ENCODE measurements around the gene SERGEF.
"Not testable (repeated sequence)": the region's sequence is repeated elsewhere in the genome, so short reads cannot be mapped to it uniquely, and the experiment has no call there.

Gene SERGEF

GRCh38 chr11:17877886-17878285 is 135.0 kb downstream of the SERGEF start:
- peak; percentile 64 for FAIRE-seq
- DNase-seq (ENCODE audit: extremely low spot score, insufficient read length, low read depth) = no peak

DNA sequence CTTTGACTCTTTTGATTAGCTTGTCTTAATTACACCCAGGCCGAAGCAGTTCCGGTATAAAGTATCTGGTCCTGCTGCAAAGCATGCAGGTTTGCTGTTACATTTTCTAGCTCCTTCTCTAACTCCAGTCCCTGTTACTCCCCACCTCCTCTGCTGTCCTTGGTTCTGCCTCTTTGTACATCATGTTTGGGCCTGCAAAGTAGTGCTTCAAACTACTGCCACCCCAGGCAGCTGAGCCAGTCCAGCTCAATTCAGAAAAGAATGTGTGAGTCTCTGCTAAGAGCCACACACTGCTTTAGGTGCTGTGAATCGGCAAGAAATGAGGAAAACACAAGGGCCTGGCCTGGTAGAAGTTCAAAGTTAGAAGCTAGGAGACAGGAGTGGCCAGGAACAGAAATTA is 136.0 kb downstream of the SERGEF start:
- FAIRE-seq = no peak

DNA sequence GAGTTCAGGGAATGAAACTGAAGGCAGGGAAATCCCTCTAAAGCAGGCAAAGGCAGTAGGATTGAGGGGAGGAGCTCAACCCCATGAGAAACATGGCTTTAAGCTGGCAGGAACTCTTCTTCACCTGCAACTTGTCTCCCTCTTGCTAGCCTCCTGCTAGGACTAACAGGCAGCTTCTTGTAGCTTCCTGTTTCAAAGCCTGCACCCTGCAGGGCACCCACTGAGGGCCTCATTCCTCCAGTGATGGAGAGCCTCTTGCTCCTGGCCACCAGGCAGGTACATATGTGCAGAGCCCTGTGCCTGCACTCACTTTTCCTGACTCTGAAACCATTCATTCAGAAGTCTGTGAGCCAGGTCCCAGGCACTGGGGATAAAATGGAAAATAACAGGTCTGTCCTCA is 137.0 kb downstream of the SERGEF start:
- no peak for DNase-seq (ENCODE audit: extremely low spot score, insufficient read length, low read depth)
- no peak for FAIRE-seq

More for the DNA sequence above, 136.0 kb downstream of the SERGEF start:
- DNase-seq (ENCODE audit: extremely low spot score, insufficient read length, low read depth) = no peak

DNA sequence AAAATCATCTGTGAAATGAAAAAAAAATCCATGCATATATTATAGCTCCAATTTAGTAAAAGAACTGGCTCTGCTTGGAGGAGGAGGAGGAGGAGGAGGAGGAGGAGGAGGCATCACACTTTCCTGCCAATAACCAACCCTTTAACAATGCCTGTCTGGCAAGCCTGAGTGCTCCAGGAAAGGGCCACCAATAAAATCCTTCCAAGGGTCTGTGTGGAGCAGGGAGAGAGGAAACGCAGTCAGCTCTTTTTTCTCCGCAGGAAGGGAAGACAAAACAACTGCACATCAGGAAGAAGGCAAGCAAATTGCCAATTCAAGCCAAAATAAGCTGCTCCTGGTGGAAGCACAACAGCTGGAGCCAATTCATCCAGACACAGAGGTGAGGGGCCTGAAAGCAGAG is 139.3 kb downstream of the SERGEF start:
- no peak for FAIRE-seq

DNA sequence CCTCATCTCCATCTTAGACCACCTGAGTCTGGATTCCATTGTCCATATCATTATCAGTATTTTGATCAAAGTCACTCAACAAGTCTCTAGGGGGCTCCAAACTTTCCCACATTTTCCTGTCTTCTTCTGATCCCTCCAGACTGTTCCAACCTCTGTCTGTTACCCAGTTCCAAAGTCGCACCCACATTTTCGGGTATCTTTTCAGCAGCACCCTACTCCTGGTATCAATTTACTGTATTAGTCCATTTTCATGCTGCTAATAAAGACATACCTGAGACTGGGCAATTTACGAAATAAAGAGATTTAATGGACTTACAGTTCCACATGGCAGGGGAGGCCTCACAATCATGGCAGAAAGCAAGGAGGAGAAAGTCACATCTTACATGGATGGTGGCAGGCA is 144.4 kb downstream of the SERGEF start:
- not testable (repeated sequence) for DNase-seq (ENCODE audit: extremely low spot score, insufficient read length, low read depth); FAIRE-seq

More for the DNA sequence above, 139.3 kb downstream of the SERGEF start:
- DNase-seq (ENCODE audit: extremely low spot score, insufficient read length, low read depth) = no peak

GRCh38 chr11:17867341-17867740 is 145.5 kb downstream of the SERGEF start:
- DNase-seq (ENCODE audit: extremely low spot score, insufficient read length, low read depth) (no peak), FAIRE-seq (no peak)

DNA sequence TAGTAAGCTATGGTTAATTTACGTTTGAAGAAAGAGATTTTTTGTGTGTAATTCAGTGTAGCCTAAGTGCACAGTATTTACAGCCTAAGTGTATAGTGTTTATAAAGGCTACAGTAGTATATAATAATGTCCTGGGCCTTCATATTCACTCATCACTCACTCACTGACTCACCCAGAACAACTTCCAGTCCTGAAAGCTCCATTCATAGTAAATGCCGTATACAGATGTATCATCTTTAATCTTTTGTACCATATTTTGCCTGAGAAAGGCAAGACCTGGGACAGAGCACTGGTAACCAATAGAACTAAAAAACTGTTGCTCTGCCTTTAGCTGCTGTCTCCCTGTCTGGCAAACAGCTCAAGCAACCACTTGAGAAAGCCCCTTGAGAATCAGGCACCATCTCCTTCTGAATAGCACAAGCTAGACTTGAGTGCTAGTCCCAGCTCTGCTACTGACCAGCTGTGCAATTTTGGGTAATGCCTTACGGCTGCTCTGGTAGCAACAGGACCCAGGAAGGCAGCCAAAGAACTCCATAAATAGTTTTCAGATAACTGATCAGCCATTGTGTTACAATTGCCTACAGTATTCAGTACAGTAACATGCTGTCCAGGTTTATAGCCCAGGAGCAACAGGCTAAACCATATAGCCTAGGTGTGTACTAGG is 146.9 kb downstream of the SERGEF start:
- FAIRE-seq (no peak), DNase-seq (ENCODE audit: extremely low spot score, insufficient read length, low read depth) (no peak)

DNA sequence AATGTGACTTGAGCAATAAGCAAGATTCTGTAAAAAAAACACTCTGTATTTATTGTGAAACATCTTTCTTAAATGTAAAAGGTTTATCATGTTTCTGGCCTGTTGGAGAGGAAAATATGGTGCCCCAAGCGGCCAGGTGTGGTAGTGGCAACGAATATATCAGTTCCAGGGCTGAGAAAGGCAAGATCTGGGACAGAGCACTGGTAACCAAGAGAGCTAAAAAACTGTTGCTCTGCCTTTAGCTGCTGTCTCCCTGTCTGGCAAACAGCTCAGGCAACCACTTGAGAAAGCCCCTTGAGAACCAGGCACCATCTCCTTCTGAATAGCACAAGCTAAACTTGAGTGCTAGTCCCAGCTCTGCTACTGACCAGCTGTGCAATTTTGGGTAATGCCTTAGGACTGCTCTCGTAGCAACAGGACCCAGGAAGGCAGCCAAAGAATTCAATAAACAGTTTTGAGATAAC is 148.3 kb downstream of the SERGEF start:
- DNase-seq (ENCODE audit: extremely low spot score, insufficient read length, low read depth) = no peak

DNA sequence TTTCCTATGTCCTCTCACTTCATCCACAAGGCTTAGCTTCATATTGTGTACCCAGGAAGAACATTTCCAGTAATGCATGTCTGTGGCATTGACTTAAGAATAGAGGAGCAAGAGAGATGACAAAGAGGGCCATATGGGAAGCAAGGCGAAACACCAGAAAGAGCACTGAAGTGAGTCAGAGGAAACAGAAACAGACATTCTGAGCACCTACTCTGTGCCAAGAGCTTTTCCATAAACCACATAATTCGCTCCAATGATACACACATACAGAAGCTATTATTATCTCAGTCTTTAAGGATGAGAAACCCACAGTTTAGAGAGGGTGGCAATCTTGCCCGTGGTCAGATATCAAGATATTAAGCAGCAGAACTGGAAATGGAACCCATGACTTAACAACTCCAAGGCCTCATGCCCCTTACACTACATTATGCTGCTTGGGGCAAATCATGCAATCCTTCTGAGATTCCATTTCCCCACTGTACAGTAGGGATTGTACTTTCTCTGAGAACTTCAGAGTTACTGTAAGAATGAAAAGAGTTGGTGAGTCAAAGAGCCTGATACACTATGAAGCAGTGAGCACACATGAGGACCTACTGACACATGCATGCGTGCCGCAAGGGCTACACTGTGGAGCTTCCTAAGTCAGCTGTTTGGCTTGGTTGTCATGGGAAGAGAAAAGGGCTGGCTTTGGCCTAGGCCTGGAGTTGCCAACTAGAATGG is 151.7 kb downstream of the SERGEF start:
- no peak for FAIRE-seq
- DNase-seq (ENCODE audit: extremely low spot score, insufficient read length, low read depth) = no peak

More for the DNA sequence above, 148.3 kb downstream of the SERGEF start:
- peak; percentile 71 for FAIRE-seq

- DNase-seq (ENCODE audit: extremely low spot score, insufficient read length, low read depth) (no peak), FAIRE-seq (no peak)
Measured at GRCh38 chr11:17859552-17859951, 153.3 kb downstream of the SERGEF start.

GRCh38 chr11:17855531-17856290 is 157.1 kb downstream of the SERGEF start:
- DNase-seq (ENCODE audit: extremely low spot score, insufficient read length, low read depth) (no peak), FAIRE-seq (no peak)

GRCh38 chr11:17853280-17853679 is 159.6 kb downstream of the SERGEF start:
- FAIRE-seq = no peak
- no peak for DNase-seq (ENCODE audit: extremely low spot score, insufficient read length, low read depth)

DNA sequence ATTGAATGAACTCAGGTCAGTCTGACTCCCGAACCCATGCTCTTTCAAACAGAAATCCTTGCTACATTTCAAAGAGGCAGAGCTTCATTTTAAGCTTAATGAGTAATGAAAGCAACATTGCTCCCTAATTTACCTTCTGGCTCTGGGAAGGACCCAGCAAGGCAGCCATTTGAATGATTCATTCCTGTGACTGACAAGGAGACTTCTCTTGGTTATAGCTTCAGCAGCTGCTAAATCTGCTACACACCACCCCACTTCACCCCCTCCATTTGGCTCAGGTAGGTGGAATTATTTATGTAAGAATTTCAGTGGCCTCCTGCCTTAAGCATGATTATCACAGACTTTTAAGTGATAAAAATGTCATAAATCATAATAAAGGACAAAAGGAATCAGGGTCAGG is 160.6 kb downstream of the SERGEF start:
- DNase-seq (ENCODE audit: extremely low spot score, insufficient read length, low read depth) = no peak
- FAIRE-seq = no peak

GRCh38 chr11:17851697-17852096 is 161.2 kb downstream of the SERGEF start:
- no peak for FAIRE-seq
- no peak for DNase-seq (ENCODE audit: extremely low spot score, insufficient read length, low read depth)

DNA sequence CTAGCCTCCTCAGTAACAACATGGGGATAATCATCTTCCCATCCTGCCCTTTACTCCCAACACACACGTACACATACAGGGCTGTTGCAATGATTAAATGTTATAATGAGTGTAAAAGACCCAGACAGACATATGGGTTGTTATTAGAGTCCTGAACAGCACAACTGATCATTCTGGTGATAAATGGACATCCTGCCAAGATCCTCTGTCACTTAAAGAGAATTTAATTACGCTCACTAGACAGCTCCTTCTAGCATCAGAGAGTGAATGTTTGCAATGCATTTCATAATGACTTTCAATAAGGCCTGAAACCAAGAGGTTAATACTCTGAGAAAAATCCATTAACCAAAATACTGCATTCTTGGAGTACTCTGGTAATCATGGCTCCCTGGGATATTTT is 162.5 kb downstream of the SERGEF start:
- no peak for FAIRE-seq
- no peak for DNase-seq (ENCODE audit: extremely low spot score, insufficient read length, low read depth)

- FAIRE-seq = no peak
- DNase-seq (ENCODE audit: extremely low spot score, insufficient read length, low read depth) = no peak
Measured at GRCh38 chr11:17848715-17849114, 164.1 kb downstream of the SERGEF start.

- DNase-seq (ENCODE audit: extremely low spot score, insufficient read length, low read depth) (no peak), FAIRE-seq (no peak)
Measured at GRCh38 chr11:17846852-17847453, 165.9 kb downstream of the SERGEF start.

GRCh38 chr11:17845431-17845881 is 167.4 kb downstream of the SERGEF start:
- FAIRE-seq (no peak), DNase-seq (ENCODE audit: extremely low spot score, insufficient read length, low read depth) (no peak)

DNA sequence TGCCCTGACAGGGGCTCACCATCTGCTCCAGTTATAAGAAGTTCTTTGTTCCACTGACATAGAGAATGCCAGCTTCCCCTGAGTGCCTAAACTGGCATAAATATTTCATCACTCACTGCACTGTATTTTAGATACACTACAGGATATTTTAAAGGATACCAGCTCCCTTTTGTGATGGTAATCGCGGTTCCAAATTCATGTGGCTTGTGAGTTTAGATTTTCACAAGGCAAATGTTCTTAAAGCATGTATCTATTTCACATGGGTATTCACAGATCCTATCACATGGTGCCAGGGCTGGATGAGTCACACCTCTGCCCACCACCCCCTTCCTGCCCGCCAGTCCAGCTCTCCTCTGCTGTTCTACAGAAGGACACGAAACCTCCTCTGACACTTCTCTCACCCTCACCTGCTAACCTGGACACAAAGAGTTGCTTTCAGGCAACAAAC is 172.7 kb downstream of the SERGEF start:
- DNase-seq (ENCODE audit: extremely low spot score, insufficient read length, low read depth) = no peak
- FAIRE-seq = no peak

DNA sequence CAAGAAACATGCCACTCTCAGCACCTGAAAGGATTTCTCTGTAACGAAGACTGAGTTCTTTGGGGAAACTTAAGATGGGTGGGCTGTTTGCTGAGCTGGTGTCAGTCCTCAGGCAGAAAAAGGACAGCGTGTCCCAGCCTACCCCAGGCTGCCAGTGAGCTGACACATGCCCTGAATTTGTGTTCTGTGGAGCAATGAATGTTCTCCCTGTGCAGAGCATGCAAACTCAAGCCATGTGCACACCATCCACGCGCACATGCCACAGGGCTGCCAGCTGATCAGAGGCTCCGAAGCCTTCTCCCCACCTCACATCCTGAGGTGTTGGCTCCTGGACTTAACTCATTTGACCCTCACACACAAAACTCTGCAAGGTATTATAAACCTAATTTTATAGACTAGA is 173.4 kb downstream of the SERGEF start:
- no peak for FAIRE-seq

More for the DNA sequence above, 173.4 kb downstream of the SERGEF start:
- DNase-seq (ENCODE audit: extremely low spot score, insufficient read length, low read depth) = no peak
